Measurements from ENCODE around the gene HDDC3. TPM values are rescaled to one million over a fixed set of nuclear protein-coding genes. Genes with fewer than 3 reads are reported as not detected.

HDDC3 gene
- total and polyA plus RNA-seq, 2 donors (not counting 3 experiments of a cell fraction or from before 2014, with no cell fraction given) = 16.0 to 20.2 TPM

DNA sequence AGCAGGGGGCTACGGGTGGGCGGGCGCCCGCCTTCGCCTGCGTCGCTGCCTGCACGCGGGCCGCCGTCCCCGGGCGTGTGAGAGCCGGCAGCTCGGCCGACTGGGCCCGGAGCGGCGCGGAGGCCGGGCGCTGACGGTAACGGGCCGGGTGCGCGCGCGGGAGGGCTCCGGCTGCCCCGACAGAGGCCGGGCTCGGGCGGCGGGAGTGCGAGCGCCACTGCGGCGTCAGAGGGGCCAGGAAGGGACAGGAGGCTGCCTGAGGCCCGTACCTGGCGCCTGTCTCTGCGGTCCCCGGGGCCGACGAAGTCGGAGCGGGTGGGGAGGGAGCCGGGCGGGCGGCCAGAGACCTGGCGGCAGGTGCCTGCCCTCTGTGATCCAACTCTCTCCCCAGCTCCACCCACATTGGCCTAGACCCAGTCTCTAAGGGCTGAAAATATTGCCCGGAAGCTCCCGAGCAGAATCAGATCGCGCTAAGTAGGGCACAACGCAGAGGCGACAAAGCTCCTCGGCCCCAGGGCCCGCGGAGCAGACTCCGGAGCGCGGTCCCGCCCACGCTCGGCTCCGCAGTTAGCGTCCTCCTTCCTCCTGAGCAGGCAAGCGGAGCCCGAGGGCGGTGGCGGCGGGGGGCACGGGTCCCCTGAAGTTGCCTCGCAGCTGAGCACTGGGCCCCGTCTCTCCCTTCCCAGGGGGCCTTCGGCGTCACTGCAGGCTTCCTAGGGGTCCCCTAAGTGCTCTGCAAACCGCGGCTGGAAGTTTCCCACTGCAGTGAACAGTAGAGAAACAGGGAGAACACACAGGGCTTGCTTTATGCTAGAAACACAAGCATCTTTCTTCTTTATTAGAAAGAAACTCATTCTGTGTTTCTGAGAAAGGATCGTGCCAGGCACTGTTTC lies 29.3 kb downstream of the HDDC3 start, which contains the start of gene MAN2A2:
Gene MAN2A2, plus strand, starts transcription at position 463 of the 893 bp plus-strand sequence. CDS start 906 bp downstream, outside the sequence.
- Histone ChIP-seq H3K4me1 (ENCODE audit: control insufficient read depth, extremely low read depth, insufficient read depth, low read length) (peaks cover 17% of the 10 kb centered on the region), H3K36me3 (ENCODE audit: control insufficient read depth in 2 of 2, extremely low read depth in 1 of 2, insufficient read depth in 2 of 2, low read length in 2 of 2) (peaks cover 0 to 22% of the 10 kb centered on the region in 2 experiments), H3K27ac (ENCODE audit: insufficient read depth, low read depth, low read length) (peak within 1 kb of the TSS; percentile 51), H3K9ac (replicated peaks; ENCODE audit: extremely low read depth, insufficient read depth, low read length) (peak within 1 kb of the TSS; percentile 58), H3K9me1 (replicated peaks; ENCODE audit: control insufficient read depth, extremely low read depth, insufficient read depth, low read length) (no peaks in the 10 kb centered on the region), H3K79me2 (ENCODE audit: control insufficient read depth, insufficient read depth, low read length) (peaks cover 4% of the 10 kb centered on the region), H2AFZ (ENCODE audit: low read depth, low read length) (peak within 1 kb of the TSS; percentile 94), H3K4me2 (ENCODE audit: insufficient read depth, low read length) (peak within 1 kb of the TSS; percentile 92), H3K27me3 (ENCODE audit: control insufficient read depth in 2 of 2, insufficient read depth in 2 of 2, low read length in 2 of 2) (no peaks in the 10 kb centered on the region), H3K9me3 (replicated peaks; ENCODE audit: control insufficient read depth, insufficient read depth, low read length) (no peaks in the 10 kb centered on the region), H3K4me3 (replicated peaks in 1 of 3; ENCODE audit: insufficient read depth in 1 of 3, low read depth in 1 of 3, low read length in 3 of 3) (peak within 1 kb of the TSS; percentile 68 to 87 (median 79)), H4K20me1 (replicated peaks; ENCODE audit: control insufficient read depth, extremely low read depth, insufficient read depth, low read length) (no peaks in the 10 kb centered on the region)
- DNase-seq (ENCODE audit: low read depth, low spot score) = peak; percentile 52
- peak; percentile 67 for FAIRE-seq
- dilution Hi-C loops (cut with MboI; ENCODE audit: extremely low pct_ligation_motif_present, low sequenced_read_pairs) = no loop called here
- intact Hi-C loops (cut with micrococcal nuclease) = loop anchor here (1.0 kb wide), 2 partner anchors 28 to 31 kb away; no protein-coding TSS in a partner anchor
- CTCF ChIA-PET = interaction anchor here (0.8 to 7.3 kb wide), 10 partner anchors 14 to 612 kb away, joined by 3 to 57 read pairs (median 4); partner anchors contain the start of genes HDDC3 and UNC45A
- TF ChIP-seq EZH2 (IDR thresholded peaks at IDR 0.05; ENCODE audit: borderline replicate concordance, low read depth, low read length, severe bottlenecking) (no peak), POLR2AphosphoS5 (IDR thresholded peaks at IDR 0.05; ENCODE audit: insufficient read depth, low read depth, low read length) (no peak), CTCF (IDR thresholded peaks at IDR 0.05; ENCODE audit: extremely low read depth in 1 of 2, insufficient read depth in 1 of 2, low read depth in 1 of 2, low read length in 2 of 2) (no peak), JUN (IDR thresholded peaks at IDR 0.05; ENCODE audit: borderline replicate concordance, insufficient read depth, insufficient read length, low read depth) (no peak), POLR2A (IDR thresholded peaks at IDR 0.05; ENCODE audit: low read depth, low read length) (no peak), GATA2 (IDR thresholded peaks at IDR 0.05; ENCODE audit: insufficient read depth, insufficient read length, low read depth, low read length) (no peak), MYC (IDR thresholded peaks at IDR 0.05; ENCODE audit: low read depth, low read length) (no peak), FOS (IDR thresholded peaks at IDR 0.05; ENCODE audit: borderline replicate concordance, insufficient read depth, low read length) (no peak)
- TF ChIP-seq, protein P1, sequence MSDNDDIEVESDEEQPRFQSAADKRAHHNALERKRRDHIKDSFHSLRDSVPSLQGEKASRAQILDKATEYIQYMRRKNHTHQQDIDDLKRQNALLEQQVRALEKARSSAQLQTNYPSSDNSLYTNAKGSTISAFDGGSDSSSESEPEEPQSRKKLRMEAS (IDR thresholded peaks at IDR 0.05; ENCODE audit: insufficient read depth, insufficient read length) = no peak
- POLR2A ChIA-PET = interaction anchor here (0.6 kb wide), 1 partner anchor 884 kb away, joined by 5 read pairs; no protein-coding TSS in a partner anchor
- BruUV-seq (replicated peaks) = TSS peak; percentile 13
